HEK293 (cell line): ENCODE measurements around the gene ABCG1.

Experiments
- CTCF ChIA-PET: fragments of 350-600 bp; formaldehyde crosslinking; extraction: SDS; loops from one replicate; lab custom pipeline; 2021; ENCODE audit warnings: antibody characterized with exemption; lab: Yijun Ruan, JAX
- POLR2A ChIA-PET: fragments of 300-600 bp; formaldehyde crosslinking; extraction: SDS; loops from one replicate; lab custom pipeline; 2020; ENCODE audit warnings: antibody characterized with exemption, inconsistent platforms; lab: Yijun Ruan, JAX
- H3K27ac ChIP-seq: fragments of 200-500 bp; sonication (Bioruptor generic); 2 replicates; pipeline ENCODE4 v1.5.1; 2014; ENCODE audit warnings: low read depth, low read length, control low read depth, inconsistent platforms; ENCODE audit errors: extremely low read depth
- H3K36me3 ChIP-seq, 2 experiments: fragments of 200-500 bp in 1 of 2; sonication (Bioruptor generic) in 1 of 2; 1 replicate in 1 of 2; 2 replicates in 1 of 2; pipeline ENCODE4 v1.5.1; 2014 to 2017; ENCODE audit warnings: inconsistent platforms in 2 of 2, low read length in 2 of 2; ENCODE audit not compliant: control insufficient read depth in 2 of 2, insufficient read depth in 1 of 2
- H3K4me1 ChIP-seq: fragments of 200-500 bp; sonication (Bioruptor generic); 2 replicates; pipeline ENCODE4 v1.5.1; 2014; ENCODE audit warnings: mild to moderate bottlenecking, low read length, inconsistent platforms; ENCODE audit not compliant: control insufficient read depth, insufficient read depth
- H3K4me3 ChIP-seq: 2 replicates; pipeline ENCODE4 v1.5.1; 2011; ENCODE audit warnings: low read depth, mild to moderate bottlenecking, control low read depth, low read length, moderate library complexity
- H3K9me3 ChIP-seq: fragments of 200-500 bp; sonication (Bioruptor generic); 2 replicates; pipeline ENCODE4 v1.5.1; 2014; ENCODE audit warnings: low read depth, low read length, inconsistent platforms; ENCODE audit not compliant: control insufficient read depth, insufficient read depth
- GFI1B ChIP-seq: fragments of 450-650 bp; formaldehyde crosslinking; IDR thresholded peaks from 2 replicates; pipeline ENCODE4 v1.5.1; 2016; ENCODE audit warnings: missing biosample characterization, missing genetic modification characterization
- GLI2 ChIP-seq: fragments of 450-650 bp; formaldehyde crosslinking; IDR thresholded peaks from 2 replicates; pipeline ENCODE4; 2017; ENCODE audit warnings: missing biosample characterization, missing genetic modification characterization, low read depth, borderline replicate concordance
- GLIS1 ChIP-seq: fragments of 450-650 bp; formaldehyde crosslinking; IDR thresholded peaks from 2 replicates; pipeline ENCODE4 v1.5.1; 2016; ENCODE audit warnings: missing biosample characterization, missing genetic modification characterization
- KLF7 ChIP-seq: fragments of 450-650 bp; formaldehyde crosslinking; IDR thresholded peaks from 2 replicates; pipeline ENCODE4 v1.5.1; 2016; ENCODE audit warnings: missing biosample characterization, missing genetic modification characterization, borderline replicate concordance
- SP2 ChIP-seq: fragments of 450-650 bp; formaldehyde crosslinking; IDR thresholded peaks from 2 replicates; pipeline ENCODE4 v1.5.1; 2016; ENCODE audit warnings: missing biosample characterization, missing genetic modification characterization
- WT1 ChIP-seq: fragments of 450-650 bp; formaldehyde crosslinking; IDR thresholded peaks from 2 replicates; pipeline ENCODE4 v1.5.1; 2016; ENCODE audit warnings: missing biosample characterization, missing genetic modification characterization
- ZBTB11 ChIP-seq: fragments of 450-650 bp; formaldehyde crosslinking; conservative IDR thresholded peaks from 2 replicates; pipeline ENCODE4 v1.5.1; 2016; ENCODE audit warnings: low read depth, missing biosample characterization, missing genetic modification characterization
- ZBTB17 ChIP-seq: fragments of 450-650 bp; formaldehyde crosslinking; IDR thresholded peaks from 2 replicates; pipeline ENCODE4 v1.5.1; 2016; ENCODE audit warnings: missing biosample characterization, missing genetic modification characterization
- ZBTB26 ChIP-seq: fragments of 450-650 bp; formaldehyde crosslinking; optimal IDR thresholded peaks from 2 replicates; pipeline ENCODE3; 2016; ENCODE audit warnings: missing biosample characterization, mild to moderate bottlenecking, missing genetic modification characterization
- ZFHX2 ChIP-seq: fragments of 450-650 bp; formaldehyde crosslinking; conservative IDR thresholded peaks from 2 replicates; pipeline ENCODE4 v1.5.1; 2016; ENCODE audit warnings: missing biosample characterization, missing genetic modification characterization
- ZIC2 ChIP-seq: fragments of 450-650 bp; formaldehyde crosslinking; IDR thresholded peaks from 2 replicates; pipeline ENCODE4 v1.5.1; 2016; ENCODE audit warnings: missing biosample characterization, missing genetic modification characterization
- ZNF146 ChIP-seq: fragments of 450-650 bp; formaldehyde crosslinking; IDR thresholded peaks from 2 replicates; pipeline ENCODE4 v1.5.1; 2016; ENCODE audit warnings: missing biosample characterization, missing genetic modification characterization
- ZNF155 ChIP-seq: fragments of 450-650 bp; formaldehyde crosslinking; IDR thresholded peaks from 2 replicates; pipeline ENCODE4 v1.5.1; 2016; ENCODE audit warnings: missing biosample characterization, missing genetic modification characterization
- ZNF184 ChIP-seq: fragments of 450-650 bp; IDR thresholded peaks from 2 replicates; pipeline ENCODE4 v1.5.1; 2018; ENCODE audit warnings: missing biosample characterization, mild to moderate bottlenecking, missing genetic modification characterization
- ZNF221 ChIP-seq: fragments of 450-650 bp; formaldehyde crosslinking; IDR thresholded peaks from 2 replicates; pipeline ENCODE4 v1.5.1; 2017; ENCODE audit warnings: missing biosample characterization, missing genetic modification characterization, borderline replicate concordance
- ZNF311 ChIP-seq: fragments of 450-650 bp; formaldehyde crosslinking; IDR thresholded peaks from 2 replicates; pipeline ENCODE4 v1.5.1; 2017; ENCODE audit warnings: missing biosample characterization, missing genetic modification characterization, borderline replicate concordance
- ZNF48 ChIP-seq: fragments of 450-650 bp; formaldehyde crosslinking; IDR thresholded peaks from 2 replicates; pipeline ENCODE4 v1.5.1; 2016; ENCODE audit warnings: missing biosample characterization, missing genetic modification characterization
- ZNF514 ChIP-seq: fragments of 450-650 bp; formaldehyde crosslinking; IDR thresholded peaks from 2 replicates; pipeline ENCODE4 v1.5.1; 2016; ENCODE audit warnings: missing biosample characterization, missing genetic modification characterization
- ZNF600 ChIP-seq: fragments of 450-650 bp; formaldehyde crosslinking; IDR thresholded peaks from 2 replicates; pipeline ENCODE4 v1.5.1; 2016; ENCODE audit warnings: missing biosample characterization, missing genetic modification characterization
- ZNF777 ChIP-seq: fragments of 450-650 bp; formaldehyde crosslinking; IDR thresholded peaks from 2 replicates; pipeline ENCODE4 v1.5.1; 2017; ENCODE audit warnings: missing biosample characterization, missing genetic modification characterization, borderline replicate concordance
- ZSCAN5A ChIP-seq: fragments of 450-650 bp; formaldehyde crosslinking; IDR thresholded peaks from 2 replicates; pipeline ENCODE4 v1.5.1; 2016; ENCODE audit warnings: missing biosample characterization, missing genetic modification characterization

Gene ABCG1

GRCh38 chr21:42281181-42281680 lies 62.3 kb downstream of the ABCG1 start:
- POLR2A ChIA-PET, result no interaction called here
- H3K9me3 ChIP-seq, result no peaks in the 10 kb centered on the region
- H3K27ac ChIP-seq, result no peak overlapping the region
- no peaks in the 10 kb centered on the region for H3K36me3 ChIP-seq
- TF ChIP-seq GLIS1 (tag by site-specific recombination), result peak; percentile 33; the same call in 1 of the 2 replicates
- TF ChIP-seq GLI2 (tag by site-specific recombination), result no peak
- TF ChIP-seq ZIC2 (tag by site-specific recombination), result 0 out of 2 replicates have a peak, but pooled peaks have one; percentile 31
- no peak overlapping the region for H3K4me3 ChIP-seq
- CTCF ChIA-PET, result no interaction called here
- H3K4me1 ChIP-seq, result no peaks in the 10 kb centered on the region

- Histone ChIP-seq H3K4me1 (no peaks in the 10 kb centered on the region), H3K9me3 (no peaks in the 10 kb centered on the region), H3K27ac (no peak overlapping the region), H3K36me3 (no peaks in the 10 kb centered on the region), H3K4me3 (no peak overlapping the region)
- CTCF ChIA-PET, result interaction anchor here (0.6 kb wide), 1 partner anchor 27 kb away, joined by 3 read pairs; no protein-coding TSS in a partner anchor
- POLR2A ChIA-PET, result no interaction called here
- no peak for TF ChIP-seq ZNF155 (tag by site-specific recombination)
- no peak for TF ChIP-seq ZNF48 (tag by site-specific recombination)
These were observed 63.1 kb downstream of the ABCG1 start for GRCh38 chr21:42282021-42282420.

DNA sequence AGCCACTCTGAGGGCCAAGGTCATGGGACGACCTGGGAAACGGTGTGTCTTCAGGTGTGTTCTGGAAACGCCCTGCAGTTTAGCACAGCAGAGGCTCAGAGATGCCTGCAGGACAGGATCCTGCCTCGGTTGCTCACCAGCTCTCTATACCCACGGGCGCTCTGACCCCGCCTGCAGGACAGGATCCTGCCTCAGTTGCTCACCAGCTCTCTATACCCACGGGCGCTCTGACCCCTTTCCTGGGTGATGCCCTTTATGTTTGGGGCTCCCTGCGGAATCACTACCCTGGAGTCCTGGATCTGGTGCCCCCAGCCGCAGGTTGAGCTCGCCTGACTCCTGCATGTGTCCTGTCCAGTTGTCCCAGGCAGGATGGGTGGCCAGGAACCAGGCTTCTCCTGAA lies 63.8 kb downstream of the ABCG1 start:
- Histone ChIP-seq H3K9me3 (no peaks in the 10 kb centered on the region), H3K4me3 (no peak overlapping the region), H3K4me1 (no peaks in the 10 kb centered on the region), H3K36me3 (no peaks in the 10 kb centered on the region), H3K27ac (no peak overlapping the region)
- ChIA-PET POLR2A (no interaction called here), CTCF (interaction anchor here (0.6 kb wide), 2 partner anchors 27 to 118 kb away, joined by 3 read pairs; no protein-coding TSS in a partner anchor)
- no peak for TF ChIP-seq KLF7
- TF ChIP-seq ZBTB11 (tag by site-specific recombination), result no peak
- TF ChIP-seq ZBTB26, result no peak
- no peak for TF ChIP-seq SP2 (tag by site-specific recombination)
- no peak for TF ChIP-seq ZNF221 (tag by site-specific recombination)
- no peak for TF ChIP-seq ZNF146 (tag by site-specific recombination)
- TF ChIP-seq ZNF600 (tag by site-specific recombination), result no peak
- no peak for TF ChIP-seq ZNF311 (tag by site-specific recombination)
- TF ChIP-seq ZBTB17 (tag by site-specific recombination), result no peak
- TF ChIP-seq ZNF184 (tag by site-specific recombination), result no peak
- TF ChIP-seq WT1 (tag by site-specific recombination), result no peak
- no peak for TF ChIP-seq ZFHX2
- TF ChIP-seq ZNF514 (tag by site-specific recombination), result no peak
- no peak for TF ChIP-seq GFI1B (tag by site-specific recombination)
- TF ChIP-seq ZSCAN5A (tag by site-specific recombination), result no peak
- TF ChIP-seq ZNF777 (tag by site-specific recombination), result no peak
